Measurements from ENCODE around the gene MYO7B.

DNA sequence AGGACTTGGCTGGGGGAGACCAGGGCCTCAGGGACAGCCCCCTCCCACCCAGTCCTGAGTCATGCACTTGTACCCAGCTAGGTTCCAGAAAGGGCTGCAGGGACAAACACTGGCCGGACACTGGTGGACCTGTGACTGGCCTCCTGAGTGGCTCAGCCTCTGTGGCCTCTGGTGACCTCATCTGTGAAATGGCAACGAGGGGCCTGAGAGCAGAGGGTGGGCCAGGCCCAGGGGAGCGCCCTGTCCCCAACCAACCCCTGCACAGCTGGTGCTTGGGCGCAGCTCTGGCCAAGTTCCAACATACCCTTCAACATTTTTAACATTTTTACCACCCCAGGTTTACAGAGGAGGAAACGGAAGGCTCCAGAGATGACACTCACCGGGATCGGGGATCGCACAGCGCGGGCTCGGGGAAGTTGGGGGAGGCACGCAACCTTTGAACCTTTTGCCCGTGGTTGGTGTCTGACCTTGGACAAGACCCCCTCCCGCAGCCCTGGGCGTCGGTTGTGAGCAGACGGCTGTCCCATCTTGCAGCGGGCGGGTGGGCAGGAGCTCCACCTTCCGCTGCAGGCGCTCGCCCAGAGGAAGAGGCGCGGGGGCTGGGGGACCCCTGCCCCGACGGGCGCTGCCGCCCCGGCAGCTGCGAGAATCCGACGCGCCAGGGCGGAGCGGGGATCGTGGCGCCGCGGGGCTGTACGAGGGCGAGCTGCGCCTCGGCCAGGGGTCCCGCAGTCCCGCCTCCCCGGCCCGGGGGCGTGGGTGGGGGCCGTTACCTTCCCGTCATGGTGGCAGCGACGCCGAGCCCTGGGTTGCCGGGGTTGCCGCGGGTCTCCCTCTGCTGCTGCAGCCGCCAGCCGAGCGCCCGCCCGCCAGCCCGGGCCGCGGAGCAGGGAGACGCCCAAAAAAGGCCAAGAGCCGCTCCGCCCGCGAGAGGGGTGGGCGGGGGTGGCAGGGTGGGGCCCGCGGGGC lies 139.0 kb downstream of the MYO7B start:
- TF ChIP-seq, protein P1, sequence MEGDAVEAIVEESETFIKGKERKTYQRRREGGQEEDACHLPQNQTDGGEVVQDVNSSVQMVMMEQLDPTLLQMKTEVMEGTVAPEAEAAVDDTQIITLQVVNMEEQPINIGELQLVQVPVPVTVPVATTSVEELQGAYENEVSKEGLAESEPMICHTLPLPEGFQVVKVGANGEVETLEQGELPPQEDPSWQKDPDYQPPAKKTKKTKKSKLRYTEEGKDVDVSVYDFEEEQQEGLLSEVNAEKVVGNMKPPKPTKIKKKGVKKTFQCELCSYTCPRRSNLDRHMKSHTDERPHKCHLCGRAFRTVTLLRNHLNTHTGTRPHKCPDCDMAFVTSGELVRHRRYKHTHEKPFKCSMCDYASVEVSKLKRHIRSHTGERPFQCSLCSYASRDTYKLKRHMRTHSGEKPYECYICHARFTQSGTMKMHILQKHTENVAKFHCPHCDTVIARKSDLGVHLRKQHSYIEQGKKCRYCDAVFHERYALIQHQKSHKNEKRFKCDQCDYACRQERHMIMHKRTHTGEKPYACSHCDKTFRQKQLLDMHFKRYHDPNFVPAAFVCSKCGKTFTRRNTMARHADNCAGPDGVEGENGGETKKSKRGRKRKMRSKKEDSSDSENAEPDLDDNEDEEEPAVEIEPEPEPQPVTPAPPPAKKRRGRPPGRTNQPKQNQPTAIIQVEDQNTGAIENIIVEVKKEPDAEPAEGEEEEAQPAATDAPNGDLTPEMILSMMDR (IDR thresholded peaks at IDR 0.05 in 4 of 5, conservative IDR thresholded peaks at IDR 0.05 in 1 of 5): no peak
- TF ChIP-seq POLR2A (IDR thresholded peaks at IDR 0.05): no peak
